NOMO-1 treated with DMSO at 0.1 percent for 48 hours (cell line): ENCODE results near the gene KCNK4.

ENCODE experiments used
- DNase-seq: peaks from one replicate; lab custom pipeline; 2025; ENCODE audit not compliant: unreplicated experiment; lab: John Stamatoyannopoulos, UW

Gene KCNK4

GRCh38 chr11:64289002-64289564 lies 2.0 kb upstream of the KCNK4 start:
- no peak for DNase-seq

- no peak for DNase-seq
Observed at GRCh38 chr11:64290352-64291261, 495 bp upstream of the KCNK4 start.

- DNase-seq = no peak
Observed at GRCh38 chr11:64291752-64292459, 804 bp downstream of the KCNK4 start.

- no peak for DNase-seq
Observed at GRCh38 chr11:64292460-64293254, 1.6 kb downstream of the KCNK4 start.

GRCh38 chr11:64294774-64295173 lies 3.7 kb downstream of the KCNK4 start:
- no peak for DNase-seq

- DNase-seq = no peak
Observed at GRCh38 chr11:64295760-64296159, 4.7 kb downstream of the KCNK4 start.

GRCh38 chr11:64296236-64296635 lies 5.1 kb downstream of the KCNK4 start:
- no peak for DNase-seq

GRCh38 chr11:64296830-64297698 lies 6.0 kb downstream of the KCNK4 start:
- no peak for DNase-seq

- DNase-seq = no peak
Observed at GRCh38 chr11:64297699-64298358, 6.7 kb downstream of the KCNK4 start.

- no peak for DNase-seq
Observed at GRCh38 chr11:64298966-64299846, 8.1 kb downstream of the KCNK4 start.

GRCh38 chr11:64299847-64300648 lies 8.9 kb downstream of the KCNK4 start, which contains the start of gene CATSPERZ:
Gene CATSPERZ (plus strand): TSS chr11:64300358. CDS start chr11:64300411, 53 bp downstream.
- no peak for DNase-seq

- no peak for DNase-seq
Observed at GRCh38 chr11:64303109-64304031, 12.3 kb downstream of the KCNK4 start.

GRCh38 chr11:64304032-64304315 lies 12.9 kb downstream of the KCNK4 start:
- no peak for DNase-seq

- DNase-seq = peak; percentile 91
Observed at GRCh38 chr11:64304316-64305072, 13.4 kb downstream of the KCNK4 start.

GRCh38 chr11:64305075-64305690 lies 14.1 kb downstream of the KCNK4 start, which contains the start of gene ESRRA:
Gene ESRRA (plus strand): TSS chr11:64305524. CDS start chr11:64307180, 1,656 bp downstream.
- peak; percentile 100 for DNase-seq
